GM18907 (cell line): ENCODE data around the gene MAN1C1.

ENCODE experiments used
- ATAC-seq: cut with Tn5 transposase; IDR thresholded peaks from one replicate; pipeline ENCODE4 v1.9.1; 2021; ENCODE audit warnings: mild to moderate bottlenecking, moderate library complexity; ENCODE audit not compliant: unreplicated experiment

The MAN1C1 gene

GRCh38 chr1:25711555-25712298 lies 95.1 kb downstream of the MAN1C1 start:
- no peak for ATAC-seq

GRCh38 chr1:25712299-25712970 lies 95.8 kb downstream of the MAN1C1 start:
- no peak for ATAC-seq

- ATAC-seq, result no peak
These were observed 97.4 kb downstream of the MAN1C1 start for GRCh38 chr1:25713961-25714360.

GRCh38 chr1:25714372-25714931 lies 97.9 kb downstream of the MAN1C1 start:
- no peak for ATAC-seq

GRCh38 chr1:25715888-25716287 lies 99.3 kb downstream of the MAN1C1 start:
- ATAC-seq, result no peak

GRCh38 chr1:25716320-25716719 lies 99.7 kb downstream of the MAN1C1 start:
- no peak for ATAC-seq

GRCh38 chr1:25718732-25719131 lies 102.1 kb downstream of the MAN1C1 start:
- ATAC-seq, result no peak

GRCh38 chr1:25720624-25721023 lies 104.0 kb downstream of the MAN1C1 start:
- no peak for ATAC-seq

GRCh38 chr1:25723250-25723880 lies 106.8 kb downstream of the MAN1C1 start:
- no peak for ATAC-seq

- ATAC-seq, result no peak
These were observed 107.6 kb downstream of the MAN1C1 start for GRCh38 chr1:25724201-25724600.

- ATAC-seq, result no peak
These were observed 108.4 kb downstream of the MAN1C1 start for GRCh38 chr1:25724966-25725365.

- ATAC-seq, result no peak
These were observed 108.9 kb downstream of the MAN1C1 start for GRCh38 chr1:25725482-25725881.

- no peak for ATAC-seq
These were observed 110.5 kb downstream of the MAN1C1 start for GRCh38 chr1:25727088-25727487.

GRCh38 chr1:25727635-25728286 lies 111.2 kb downstream of the MAN1C1 start:
- no peak for ATAC-seq

GRCh38 chr1:25728301-25728935 lies 111.8 kb downstream of the MAN1C1 start:
- ATAC-seq, result no peak

- no peak for ATAC-seq
These were observed 112.5 kb downstream of the MAN1C1 start for GRCh38 chr1:25729045-25729444.

- ATAC-seq, result no peak
These were observed 113.4 kb downstream of the MAN1C1 start for GRCh38 chr1:25729790-25730644.

GRCh38 chr1:25731148-25731547 lies 114.6 kb downstream of the MAN1C1 start:
- no peak for ATAC-seq

GRCh38 chr1:25731626-25732370 lies 115.2 kb downstream of the MAN1C1 start:
- no peak for ATAC-seq
